CD4-positive, alpha-beta T cell treated with Interleukin-21 for 1 hour (primary cell): ENCODE results near the gene TEK.
"Not testable (repeated sequence)": the region's sequence is repeated elsewhere in the genome, so short reads cannot be mapped to it uniquely, and the experiment has no call there.

Experiments used
- DNase-seq: peaks from one replicate; pipeline ENCODE4 v3.0.0-alpha.2; 2020

TEK gene

DNA sequence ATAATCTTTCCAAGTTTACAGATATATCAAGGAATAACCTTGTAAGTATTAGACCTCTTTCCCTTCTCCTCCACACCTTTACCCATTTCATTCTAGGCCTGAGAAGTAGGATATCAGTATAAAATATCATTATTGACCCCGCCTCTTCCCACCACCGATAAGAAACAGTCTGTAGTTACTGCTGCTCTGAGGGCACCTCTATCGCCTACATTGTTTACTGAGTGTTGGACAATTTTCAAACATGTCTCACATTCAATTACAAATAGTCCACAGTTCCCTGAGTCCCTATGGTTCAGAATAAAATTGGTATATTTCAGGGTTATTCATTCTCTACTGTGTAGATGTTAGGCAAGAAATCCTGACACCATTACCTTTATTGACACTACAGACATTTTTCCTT lies 73.4 kb downstream of the TEK start:
- no peak for DNase-seq

DNA sequence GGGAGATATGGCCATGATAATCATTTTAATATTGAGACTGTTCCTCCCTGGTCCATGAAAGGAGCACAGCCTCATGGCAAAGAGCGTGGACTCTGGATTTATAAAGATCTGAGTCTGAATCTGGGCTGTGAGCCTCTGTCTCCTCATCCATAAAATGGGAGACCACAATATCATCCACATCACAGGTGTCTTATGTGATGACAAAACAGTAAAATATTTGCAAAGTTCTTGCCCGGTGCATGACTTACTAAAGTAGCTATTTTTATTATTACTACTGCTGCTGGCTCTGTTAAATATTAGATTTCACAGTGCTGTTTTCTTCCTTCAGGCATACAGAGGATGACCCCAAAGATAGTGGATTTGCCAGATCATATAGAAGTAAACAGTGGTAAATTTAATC lies 74.1 kb downstream of the TEK start:
- DNase-seq = no peak

DNA sequence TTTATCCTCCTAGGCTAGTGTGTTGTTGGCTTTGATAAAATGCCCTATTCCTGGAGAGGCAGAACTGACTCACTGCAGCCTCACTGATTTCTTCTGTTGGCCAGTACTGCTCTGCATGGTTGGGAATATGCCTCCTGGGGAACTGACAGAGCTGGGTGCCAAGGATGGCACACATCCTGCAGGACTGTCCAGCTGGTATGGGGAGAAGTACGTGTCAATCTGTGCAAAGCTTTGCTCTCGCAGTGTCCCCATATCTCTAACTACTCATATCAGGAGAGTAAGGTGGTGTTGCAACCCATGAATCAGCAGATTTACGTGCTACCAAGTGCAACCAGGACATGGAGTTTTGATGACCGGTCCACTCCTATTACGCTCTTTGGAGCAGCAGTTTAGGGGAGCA lies 74.7 kb downstream of the TEK start:
- DNase-seq = no peak

DNA sequence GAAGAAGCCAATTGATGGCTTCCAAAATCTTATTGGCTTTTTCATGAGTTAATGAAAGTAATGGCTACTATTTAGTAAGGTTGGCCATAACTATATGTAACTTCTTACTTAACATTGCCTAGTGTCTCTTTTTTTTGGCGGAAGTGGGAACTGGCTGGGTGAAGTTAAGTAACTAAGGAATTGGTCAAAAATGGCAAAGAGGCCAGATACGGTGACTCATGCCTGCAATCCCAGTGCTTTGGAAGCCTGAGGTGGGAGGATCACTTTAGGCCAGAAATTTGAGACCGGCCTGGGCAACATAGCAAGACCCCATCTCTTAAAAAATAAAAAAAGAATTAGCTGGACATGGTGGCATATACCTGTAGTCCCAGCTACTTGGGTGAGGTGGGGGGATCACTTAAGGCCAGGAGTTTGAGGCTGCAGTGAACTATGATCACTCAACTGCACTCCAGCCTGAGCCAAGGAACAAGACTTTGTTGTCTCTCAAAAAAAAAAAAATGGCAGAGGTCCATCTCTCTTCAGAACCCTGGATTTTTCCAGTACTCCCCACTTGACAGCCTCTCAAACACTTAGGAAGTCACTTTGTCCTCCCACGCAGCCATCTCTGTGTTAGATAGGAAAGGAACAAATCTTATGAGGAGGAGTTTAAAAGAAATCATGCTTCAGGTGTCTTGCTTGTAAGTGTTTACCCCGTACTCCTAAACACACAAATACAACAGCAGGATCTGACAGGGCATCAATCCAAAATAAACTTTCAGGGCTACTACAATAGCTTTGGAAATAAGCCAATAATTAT lies 75.7 kb downstream of the TEK start:
- DNase-seq = no peak

DNA sequence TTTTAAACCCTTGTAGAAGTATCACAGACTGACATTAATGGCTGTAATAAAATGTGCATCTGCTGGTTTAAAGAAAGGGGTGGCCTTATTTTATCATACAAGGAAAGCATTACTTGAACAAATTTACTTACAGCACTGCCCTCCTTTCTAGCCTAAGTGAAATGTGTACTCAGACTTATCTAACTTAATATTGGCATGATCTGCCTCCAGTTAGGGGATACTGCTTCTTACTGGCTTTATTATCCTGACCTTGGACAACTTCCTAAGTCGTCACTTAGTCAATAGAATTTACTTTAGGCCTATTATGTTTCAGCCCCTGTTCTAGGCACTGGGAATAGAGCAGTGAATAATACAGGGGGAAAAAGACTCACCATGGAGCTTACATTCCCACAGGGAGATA lies 79.4 kb downstream of the TEK start:
- DNase-seq = no peak

DNA sequence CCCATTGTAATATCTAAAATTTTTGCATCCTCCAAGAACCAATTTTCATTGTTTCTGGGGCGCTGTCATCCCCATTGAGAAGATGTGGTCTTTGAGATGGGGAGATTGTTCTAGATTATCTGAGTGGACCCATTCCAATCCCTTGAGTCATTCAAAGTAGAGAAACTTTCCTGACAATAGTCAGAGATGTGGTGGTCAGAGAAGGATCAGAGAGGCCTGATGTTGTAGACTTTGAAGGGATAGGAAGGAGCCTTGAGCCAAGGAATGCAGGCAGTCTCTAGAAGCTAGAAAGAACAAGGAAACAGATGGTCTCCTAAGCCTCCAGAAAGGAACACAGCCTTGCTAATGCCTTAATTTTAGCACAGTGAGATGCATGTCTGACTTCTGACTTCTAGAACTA lies 80.4 kb downstream of the TEK start:
- DNase-seq = no peak

DNA sequence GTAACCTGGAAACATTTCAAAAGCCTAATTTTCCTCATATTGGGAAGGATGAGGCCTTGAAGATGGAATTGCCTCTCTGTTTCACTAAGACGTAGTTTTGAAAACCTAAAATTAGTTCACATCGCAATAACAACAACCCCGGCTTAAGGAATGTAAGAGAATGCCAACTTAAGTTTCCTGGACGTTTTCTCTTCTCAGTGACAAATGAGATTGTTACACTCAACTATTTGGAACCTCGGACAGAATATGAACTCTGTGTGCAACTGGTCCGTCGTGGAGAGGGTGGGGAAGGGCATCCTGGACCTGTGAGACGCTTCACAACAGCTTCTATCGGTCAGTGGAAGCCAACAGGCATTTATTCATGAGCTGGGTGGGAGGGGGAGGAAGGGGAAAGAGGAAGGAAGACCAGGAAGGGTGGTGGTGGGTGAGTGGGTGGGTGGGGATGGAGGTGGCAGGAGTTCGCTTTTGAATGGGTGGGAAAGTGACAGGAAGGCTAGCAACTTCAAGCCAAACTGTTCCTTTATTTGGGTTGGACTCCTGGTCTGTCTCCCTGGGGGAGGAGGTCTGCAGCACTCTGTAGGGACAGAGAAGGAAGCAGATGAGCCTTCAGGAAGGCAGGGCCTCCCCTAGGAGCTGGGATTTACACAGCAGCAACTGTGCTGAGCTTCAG lies 83.4 kb downstream of the TEK start:
- no peak for DNase-seq

DNA sequence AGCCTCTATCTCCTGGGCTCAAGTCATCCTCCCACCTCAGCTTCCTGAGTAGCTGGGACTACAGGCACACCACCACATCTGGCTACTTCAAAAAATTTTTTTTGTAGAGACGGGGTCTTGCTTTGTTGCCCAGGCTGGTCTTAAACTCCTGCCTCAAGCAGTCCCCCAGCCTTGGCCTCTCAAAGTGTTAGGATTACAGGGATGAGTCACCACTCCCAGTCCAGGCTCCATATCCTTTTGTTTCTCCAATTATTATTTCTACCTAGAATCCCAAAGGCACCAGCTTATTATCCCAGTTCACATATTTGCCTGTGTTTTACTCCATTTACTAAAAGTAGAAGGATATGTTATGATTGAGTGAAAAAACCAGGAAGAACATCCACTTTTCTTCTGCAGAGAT lies 84.9 kb downstream of the TEK start:
- no peak for DNase-seq

DNA sequence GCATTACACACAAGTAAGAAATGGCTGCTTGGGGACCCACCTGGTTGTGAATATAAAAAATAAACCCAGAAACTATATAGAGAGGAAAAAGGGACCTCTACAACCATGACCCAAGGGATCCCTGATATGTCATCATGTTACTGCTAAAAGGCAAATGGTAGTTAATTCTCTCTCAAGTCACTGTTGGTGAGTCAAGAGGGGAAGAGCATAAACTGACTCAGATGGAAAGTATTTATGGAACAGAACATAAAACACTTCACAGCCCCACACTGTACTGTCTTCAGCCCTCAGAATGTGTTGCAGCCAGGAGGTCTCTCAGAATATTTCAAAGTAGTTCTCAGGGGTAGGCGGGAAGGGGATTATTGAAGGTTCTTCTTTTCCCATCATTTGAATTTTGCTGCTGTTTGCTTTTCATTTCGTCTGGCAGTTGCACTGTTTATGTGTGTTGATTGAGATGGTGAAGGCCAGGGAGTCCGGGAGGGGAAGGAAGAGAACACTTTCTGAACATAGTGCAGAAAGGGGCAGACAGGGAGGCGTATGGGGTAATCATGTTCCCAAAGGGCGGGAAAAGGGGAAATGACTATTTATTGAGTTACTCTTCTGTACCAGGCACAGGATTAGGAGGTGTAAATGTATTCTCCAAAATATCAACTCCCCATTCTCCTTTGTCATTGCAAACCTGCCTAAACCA lies 85.5 kb downstream of the TEK start:
- DNase-seq = no peak

DNA sequence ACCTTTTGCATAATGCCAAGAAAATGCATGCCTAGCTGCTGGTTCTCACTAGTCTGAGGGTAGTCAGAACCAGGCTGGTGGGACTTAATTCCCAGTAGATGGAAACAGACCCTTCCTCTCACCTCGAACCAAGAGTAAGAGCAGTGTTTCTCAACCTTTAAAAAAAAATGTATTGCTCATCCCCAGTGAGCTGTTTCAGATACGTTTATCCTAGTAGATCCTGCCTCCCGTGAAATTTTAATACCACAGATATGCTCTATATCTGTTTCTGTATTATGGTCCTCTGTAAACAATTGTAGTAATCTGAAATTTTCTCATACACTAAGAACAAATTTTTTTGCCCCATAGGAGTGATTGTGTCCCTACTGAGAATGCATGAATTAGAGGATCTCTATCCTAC lies 86.2 kb downstream of the TEK start:
- DNase-seq = no peak

DNA sequence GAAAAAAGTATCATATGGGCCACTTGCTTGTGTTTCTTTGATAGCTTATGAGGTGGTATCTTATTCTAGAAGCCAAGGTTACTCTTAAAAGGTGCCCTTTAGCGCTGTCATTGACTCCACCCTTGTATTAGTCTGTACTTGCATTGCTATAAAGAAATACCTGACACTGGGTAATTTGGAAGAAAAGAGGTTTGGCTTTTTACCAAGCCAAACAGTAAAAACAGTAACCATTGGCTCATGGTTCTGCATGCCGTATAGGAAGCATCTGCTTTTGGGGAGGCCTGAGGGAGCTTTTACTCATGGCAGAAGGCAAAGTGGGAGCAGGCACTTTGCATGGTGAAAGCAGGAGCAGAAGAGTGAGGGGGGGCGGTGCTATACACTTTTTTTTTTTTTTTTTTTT lies 87.4 kb downstream of the TEK start:
- DNase-seq = no peak

DNA sequence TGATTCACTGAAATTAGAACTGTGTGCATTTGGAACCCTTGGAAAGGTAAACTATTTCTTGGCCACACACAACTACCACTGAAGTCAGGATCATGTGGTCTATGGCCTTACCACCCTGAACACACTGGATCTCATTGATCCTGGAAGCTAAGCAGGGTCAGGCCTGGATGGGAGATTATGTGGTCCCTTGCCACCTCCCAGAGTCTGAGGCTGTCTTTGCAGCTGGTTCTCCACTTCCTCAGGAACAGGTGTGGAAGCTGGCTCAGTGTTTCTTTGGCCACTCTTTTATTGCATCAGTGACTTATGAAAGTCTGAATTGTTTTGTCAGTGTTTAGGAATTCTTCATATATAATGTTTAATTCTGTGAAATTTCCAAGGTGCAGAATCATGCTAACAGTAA lies 89.2 kb downstream of the TEK start:
- DNase-seq = no peak

DNA sequence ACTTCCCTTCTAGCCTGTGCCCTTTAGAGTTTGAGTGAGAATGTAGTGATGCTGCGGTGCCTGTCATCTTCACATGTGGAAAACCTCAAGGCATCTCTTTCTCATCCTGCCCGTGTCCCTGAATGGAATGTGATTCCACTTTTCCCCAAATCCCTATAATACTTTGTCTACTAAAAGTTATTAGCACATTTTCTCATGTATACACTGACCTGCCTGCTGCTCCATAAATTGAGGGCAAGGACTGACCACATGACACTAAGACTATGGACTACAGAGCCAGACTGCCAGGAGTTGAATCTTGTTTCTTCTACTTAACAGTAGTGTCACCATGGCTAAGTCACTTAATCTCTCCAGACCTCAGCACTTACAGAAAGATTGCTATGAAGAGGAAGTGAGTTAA lies 93.0 kb downstream of the TEK start:
- DNase-seq = no peak

DNA sequence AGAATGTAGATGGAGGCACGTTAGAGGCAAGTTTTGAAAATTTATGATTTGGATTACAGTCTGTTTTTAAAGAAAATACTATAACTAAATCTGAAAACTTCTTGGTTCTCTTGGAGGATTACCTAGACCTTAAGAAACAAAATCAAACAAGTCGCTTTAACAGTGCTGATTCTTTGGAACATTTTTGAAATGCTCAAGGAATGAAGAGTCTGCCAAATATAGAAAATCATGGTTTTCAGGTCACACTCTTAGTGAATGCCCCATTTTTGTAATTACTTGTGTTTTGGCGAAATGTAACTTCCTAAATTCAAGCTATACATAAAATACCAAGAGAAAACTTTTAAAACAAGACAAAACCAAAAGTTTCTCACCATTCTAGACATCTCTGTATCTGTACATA lies 94.8 kb downstream of the TEK start:
- no peak for DNase-seq

DNA sequence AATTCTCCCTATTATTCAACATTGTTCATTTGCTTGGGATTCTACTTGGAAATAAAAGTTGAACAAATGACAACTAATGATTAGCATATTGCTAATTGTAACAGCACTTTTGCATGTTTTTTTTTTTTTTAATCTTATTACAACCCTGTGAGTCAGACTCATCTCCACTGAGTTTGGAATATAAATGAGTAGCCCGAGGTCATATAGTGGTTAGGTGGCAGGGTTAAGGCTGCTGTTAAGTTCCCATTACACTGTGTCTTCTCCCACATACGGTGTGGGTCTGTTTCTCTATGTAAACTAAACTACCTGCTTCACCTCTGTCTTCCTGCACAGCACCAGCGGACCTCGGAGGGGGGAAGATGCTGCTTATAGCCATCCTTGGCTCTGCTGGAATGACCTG lies 95.6 kb downstream of the TEK start:
- DNase-seq = no peak

DNA sequence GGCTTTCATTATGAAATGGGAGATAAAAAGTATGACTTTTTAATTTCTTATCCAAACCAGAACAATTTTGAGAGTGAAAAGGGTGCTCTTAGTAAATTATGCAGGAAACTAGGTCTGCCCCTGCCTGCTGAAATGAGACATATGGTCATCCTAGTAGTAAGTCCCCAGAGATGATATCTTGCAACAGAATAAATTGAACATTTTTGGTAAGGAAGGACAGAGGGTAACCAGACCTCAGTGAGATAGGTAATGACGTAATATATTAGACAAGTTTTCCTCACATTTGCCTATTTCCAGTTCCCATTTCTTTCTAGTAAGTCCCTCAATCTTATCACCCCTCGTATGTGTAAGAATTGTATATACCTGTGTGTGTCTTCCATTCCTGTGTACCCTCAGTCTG lies 96.2 kb downstream of the TEK start:
- no peak for DNase-seq

DNA sequence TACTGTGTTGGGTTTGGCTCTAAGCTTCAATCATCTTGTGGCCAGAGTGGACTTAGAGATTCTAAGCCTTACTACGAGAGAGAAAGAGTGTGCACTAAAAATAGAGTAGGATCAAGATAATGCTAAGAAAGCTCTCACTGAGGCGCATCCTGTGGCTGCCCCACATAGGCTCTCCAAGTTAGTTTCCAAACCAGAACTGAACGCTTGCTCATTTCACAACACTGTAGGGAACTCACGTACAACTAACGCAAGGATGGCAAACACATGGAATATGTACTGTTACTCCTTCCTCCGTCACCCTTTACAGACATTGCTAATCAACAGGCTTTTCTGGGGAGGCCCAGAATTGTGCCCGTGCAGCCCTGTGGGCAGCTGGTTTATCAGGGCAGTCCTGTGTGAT lies 97.0 kb downstream of the TEK start:
- DNase-seq = no peak

DNA sequence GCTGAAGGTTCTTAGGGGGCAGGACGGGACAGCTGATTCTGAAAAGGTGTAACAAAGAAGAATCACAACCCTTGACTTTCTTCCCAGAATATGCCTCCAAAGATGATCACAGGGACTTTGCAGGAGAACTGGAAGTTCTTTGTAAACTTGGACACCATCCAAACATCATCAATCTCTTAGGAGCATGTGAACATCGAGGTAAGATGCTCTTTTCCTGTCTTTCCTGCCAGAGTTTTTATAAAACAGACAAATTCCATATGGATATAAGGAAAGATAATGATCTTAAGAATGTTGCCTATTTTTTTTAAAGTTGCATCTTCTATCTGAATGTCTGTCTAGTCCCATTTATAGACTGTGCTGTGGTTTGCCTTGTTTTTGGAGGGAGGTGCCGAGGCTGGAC lies 100.0 kb downstream of the TEK start:
- no peak for DNase-seq

DNA sequence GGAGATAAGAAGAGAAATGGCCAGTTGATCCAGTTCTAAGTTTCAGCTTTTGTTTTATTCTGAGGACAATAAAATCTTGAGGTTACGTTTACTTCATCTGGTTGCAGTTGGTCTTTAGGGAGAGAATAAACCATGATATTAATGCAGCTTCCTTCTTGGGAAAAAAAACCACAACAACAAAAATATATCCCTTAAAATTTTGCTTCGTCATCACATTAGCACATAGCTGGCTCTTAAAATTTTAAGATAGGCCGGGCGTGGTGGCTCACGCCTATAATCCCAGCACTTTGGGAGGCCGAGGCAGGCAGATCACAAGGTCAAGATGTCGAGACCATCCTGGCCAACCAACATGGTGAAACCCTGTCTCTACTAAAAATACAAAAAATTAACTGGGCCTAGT lies 101.6 kb downstream of the TEK start:
- no peak for DNase-seq

DNA sequence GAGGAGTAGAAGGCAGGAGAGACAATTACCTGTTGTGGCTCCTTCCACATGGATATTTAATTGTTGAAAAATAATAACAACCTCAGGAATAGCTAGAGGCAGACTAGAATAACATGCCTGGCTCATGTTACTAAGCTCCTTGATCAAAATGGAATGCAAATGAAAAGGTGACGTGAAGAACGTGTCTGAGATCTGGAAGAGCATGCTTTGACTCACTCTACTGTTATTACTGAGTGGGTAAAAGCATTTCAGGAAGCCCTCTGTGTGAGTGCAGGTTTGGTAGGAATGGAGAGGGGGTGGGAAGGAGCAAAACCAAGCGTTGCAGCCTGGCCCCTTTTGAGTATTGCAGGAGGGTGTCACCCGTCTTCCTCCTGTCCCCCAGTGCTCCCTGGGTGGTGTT lies 103.2 kb downstream of the TEK start:
- no peak for DNase-seq

DNA sequence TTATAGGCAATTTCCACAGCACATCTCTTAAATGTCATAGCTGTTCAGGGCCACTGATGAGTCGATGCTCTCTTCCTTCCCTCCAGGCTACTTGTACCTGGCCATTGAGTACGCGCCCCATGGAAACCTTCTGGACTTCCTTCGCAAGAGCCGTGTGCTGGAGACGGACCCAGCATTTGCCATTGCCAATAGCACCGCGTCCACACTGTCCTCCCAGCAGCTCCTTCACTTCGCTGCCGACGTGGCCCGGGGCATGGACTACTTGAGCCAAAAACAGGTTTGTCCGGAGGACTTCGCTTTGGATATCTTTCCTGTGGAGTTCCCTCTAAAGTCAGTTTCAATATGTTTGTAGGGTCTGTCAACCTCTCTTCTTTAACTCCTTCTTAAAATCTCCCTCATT lies 103.6 kb downstream of the TEK start:
- no peak for DNase-seq

DNA sequence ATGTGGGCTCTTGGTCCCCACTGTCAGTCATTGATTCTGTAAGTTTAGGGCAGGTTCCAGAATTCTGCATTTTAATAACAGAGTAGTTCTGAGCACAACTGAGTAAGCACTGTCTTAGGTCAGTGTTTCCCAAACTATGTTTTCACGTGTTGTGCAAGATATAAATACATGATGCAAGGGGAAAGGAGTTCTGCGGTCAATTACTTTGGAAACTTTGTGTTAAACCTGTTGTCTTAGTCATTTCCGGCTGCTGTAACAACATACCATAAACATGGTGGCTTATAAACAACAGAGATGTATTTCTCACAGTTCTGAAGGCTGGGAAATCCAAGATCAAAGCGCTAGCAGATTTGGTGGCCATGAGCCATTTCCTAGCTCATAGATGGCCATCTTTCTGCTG lies 118.2 kb downstream of the TEK start:
- no peak for DNase-seq

DNA sequence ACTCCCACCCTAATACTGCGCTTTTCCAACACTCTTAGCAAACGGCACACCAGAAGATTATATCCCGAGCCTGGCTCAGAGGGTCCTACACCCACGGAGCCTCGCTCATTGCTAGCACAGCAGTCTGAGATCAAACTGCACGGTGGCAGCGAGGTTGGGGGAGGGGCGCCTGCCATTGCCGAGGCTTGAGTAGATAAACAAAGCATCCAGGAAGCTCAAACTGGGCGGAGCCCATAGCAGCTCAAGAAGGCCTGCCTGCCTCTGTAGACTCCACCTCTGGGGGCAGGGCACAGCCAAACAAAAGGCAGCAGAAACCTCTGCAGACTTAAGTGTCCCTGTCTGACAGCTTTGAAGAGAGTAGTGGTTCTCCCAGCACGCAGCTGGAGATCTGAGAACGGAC lies 130.6 kb downstream of the TEK start:
- DNase-seq = not testable (repeated sequence)

DNA sequence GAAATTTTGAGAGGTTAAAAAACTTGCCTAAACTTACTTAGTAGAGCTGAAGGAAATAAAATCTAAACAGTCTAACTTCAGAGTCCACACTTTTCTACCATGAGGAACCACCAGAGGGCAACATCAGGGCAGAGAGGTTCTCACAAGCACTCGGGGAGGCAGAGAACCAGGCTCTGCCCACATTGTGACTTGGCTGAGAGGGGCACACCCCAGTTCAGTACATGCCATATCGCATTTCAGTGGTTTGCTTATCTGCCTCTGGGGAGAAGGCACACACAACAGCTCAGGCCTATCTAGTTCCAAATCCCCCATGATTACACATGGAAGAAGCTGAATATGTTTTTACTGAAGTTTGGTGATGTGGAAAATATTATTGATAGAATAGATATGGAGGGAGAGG lies 138.7 kb downstream of the TEK start:
- DNase-seq = no peak
